Measurements from ENCODE around the gene TGIF2.

- TF ChIP-seq CTCF (IDR thresholded peaks at IDR 0.05; ENCODE audit: low read length), result no peak
- no peak for TF ChIP-seq EZH2 (IDR thresholded peaks at IDR 0.05; ENCODE audit: borderline replicate concordance, low read length)
Observed at GRCh38 chr20:36611625-36612024, 38.2 kb downstream of the TGIF2 start.
